SU-DHL-6 (cell line): ENCODE results near the gene FAM174A.

ENCODE experiments used
- H2AFZ ChIP-seq: fragments of 200-600 bp; sonication (generic); 2 replicates; pipeline ENCODE4 v1.6.1; 2014; ENCODE audit warnings: low read depth, mild to moderate bottlenecking, moderate library complexity, mixed read lengths, antibody characterized with exemption, low read length; ENCODE audit not compliant: severe bottlenecking
- H3F3A ChIP-seq: fragments of 200-600 bp; shearing (Covaris generic); 2 replicates; pipeline ENCODE4 v1.6.0; 2016; ENCODE audit warnings: antibody characterized with exemption, mild to moderate bottlenecking; ENCODE audit not compliant: insufficient read depth
- H3K27ac ChIP-seq: fragments of 200-600 bp; sonication (generic); 2 replicates; pipeline ENCODE4 v1.5.1; 2016; ENCODE audit warnings: low read depth, mild to moderate bottlenecking, low read length, moderate library complexity, mixed read lengths
- H3K27me3 ChIP-seq: fragments of 200-600 bp; sonication (generic), shearing (Covaris generic); 2 replicates; pipeline ENCODE4 v1.6.0; 2014; ENCODE audit warnings: mild to moderate bottlenecking, low read length
- H3K36me3 ChIP-seq: fragments of 200-600 bp; sonication (generic); 2 replicates; pipeline ENCODE4 v1.6.1; 2014; ENCODE audit warnings: mild to moderate bottlenecking, low read length, mixed read lengths
- H3K4me2 ChIP-seq: fragments of 300-600, 200-600 bp; shearing (Covaris generic), sonication (generic); 2 replicates; pipeline ENCODE4 v1.6.0; 2014; ENCODE audit warnings: low read length, low read depth, mild to moderate bottlenecking; ENCODE audit not compliant: poor library complexity, severe bottlenecking
- H3K4me3 ChIP-seq: fragments of 200-600 bp; sonication (generic); 2 replicates; pipeline ENCODE4 v1.5.1; 2014; ENCODE audit warnings: antibody characterized with exemption, low read length, mild to moderate bottlenecking, mixed read lengths; ENCODE audit not compliant: insufficient read depth, poor library complexity, severe bottlenecking
- H3K79me2 ChIP-seq: fragments of 200-600 bp; sonication (generic); 2 replicates; pipeline ENCODE4 v1.6.1; 2014; ENCODE audit warnings: mild to moderate bottlenecking, low read length, moderate library complexity; ENCODE audit not compliant: insufficient read depth
- H3K9ac ChIP-seq: fragments of 200-600 bp; sonication (generic); 2 replicates; pipeline ENCODE4 v1.7.0; 2014; ENCODE audit warnings: mild to moderate bottlenecking, low read length
- H3K9me2 ChIP-seq: fragments of 200-600 bp; sonication (generic); replicated peaks from 2 replicates; pipeline ENCODE4 v1.6.1; 2014; ENCODE audit warnings: low read length; ENCODE audit not compliant: insufficient read depth
- H3K9me3 ChIP-seq: fragments of 200-600 bp; sonication (generic); 2 replicates; pipeline ENCODE4 v1.6.1; 2014; ENCODE audit warnings: low read length, mixed read lengths; ENCODE audit not compliant: insufficient read depth
- H4K20me1 ChIP-seq: fragments of 200-600 bp; sonication (generic); 2 replicates; pipeline ENCODE4 v1.6.1; 2014; ENCODE audit warnings: low read depth, mild to moderate bottlenecking, antibody characterized with exemption, low read length, moderate library complexity, mixed read lengths
- CTCF ChIP-seq: fragments of 200-600 bp; sonication (generic); IDR thresholded peaks from one replicate; pipeline ENCODE4 v1.5.1; 2017; ENCODE audit warnings: antibody characterized with exemption, mild to moderate bottlenecking, low read length, moderate library complexity; ENCODE audit not compliant: insufficient read depth, poor library complexity, severe bottlenecking
- EZH2phosphoT487 ChIP-seq: fragments of 200-600 bp; sonication (generic), shearing (Covaris generic); conservative IDR thresholded peaks from 2 replicates; pipeline ENCODE4 v1.6.1; 2018; ENCODE audit warnings: mild to moderate bottlenecking, antibody characterized with exemption, low read length, moderate library complexity, mixed read lengths

The FAM174A gene

GRCh38 chr5:100615362-100615761 is 80.2 kb downstream of the FAM174A start:
- Histone ChIP-seq H3K27me3 (no peaks in the 10 kb centered on the region), H3K9me2 (no peaks in the 10 kb centered on the region), H3K9me3 (no peaks in the 10 kb centered on the region), H3K27ac (no peak overlapping the region), H2AFZ (no peak overlapping the region), H3K4me2 (no peak overlapping the region), H4K20me1 (no peaks in the 10 kb centered on the region), H3K4me3 (no peak overlapping the region), H3K36me3 (no peaks in the 10 kb centered on the region), H3F3A (no peaks in the 10 kb centered on the region), H3K79me2 (no peaks in the 10 kb centered on the region), H3K9ac (no peak overlapping the region)
- TF ChIP-seq CTCF (no peak), EZH2phosphoT487 (no peak)

GRCh38 chr5:100616291-100616690 is 81.1 kb downstream of the FAM174A start:
- Histone ChIP-seq H4K20me1 (no peaks in the 10 kb centered on the region), H3K9ac (no peak overlapping the region), H3K27ac (no peak overlapping the region), H3K9me2 (no peaks in the 10 kb centered on the region), H3K4me2 (no peak overlapping the region), H3K4me3 (no peak overlapping the region), H3F3A (no peaks in the 10 kb centered on the region), H3K27me3 (no peaks in the 10 kb centered on the region), H3K36me3 (no peaks in the 10 kb centered on the region), H2AFZ (no peak overlapping the region), H3K79me2 (no peaks in the 10 kb centered on the region), H3K9me3 (no peaks in the 10 kb centered on the region)
- no peak for TF ChIP-seq EZH2phosphoT487
- TF ChIP-seq CTCF: no peak

GRCh38 chr5:100616981-100617380 is 81.8 kb downstream of the FAM174A start:
- Histone ChIP-seq H3K9me2 (no peaks in the 10 kb centered on the region), H3K27me3 (no peaks in the 10 kb centered on the region), H2AFZ (no peak overlapping the region), H3K36me3 (no peaks in the 10 kb centered on the region), H3F3A (no peaks in the 10 kb centered on the region), H3K4me2 (no peak overlapping the region), H3K4me3 (no peak overlapping the region), H3K9ac (no peak overlapping the region), H3K27ac (no peak overlapping the region), H3K9me3 (no peaks in the 10 kb centered on the region), H4K20me1 (no peaks in the 10 kb centered on the region), H3K79me2 (no peaks in the 10 kb centered on the region)
- no peak for TF ChIP-seq CTCF
- TF ChIP-seq EZH2phosphoT487: no peak
